ENCODE measurements around the gene CLCNKA. TPM values are rescaled to one million over a fixed set of nuclear protein-coding genes. Genes with fewer than 3 reads are reported as not detected.
"Not testable (repeated sequence)": the region's sequence is repeated elsewhere in the genome, so short reads cannot be mapped to it uniquely, and the experiment has no call there.

Gene CLCNKA
- total and polyA plus RNA-seq, 3 donors from 2014 or later, result 6.5 to 9.9 (median 6.9) TPM

DNA sequence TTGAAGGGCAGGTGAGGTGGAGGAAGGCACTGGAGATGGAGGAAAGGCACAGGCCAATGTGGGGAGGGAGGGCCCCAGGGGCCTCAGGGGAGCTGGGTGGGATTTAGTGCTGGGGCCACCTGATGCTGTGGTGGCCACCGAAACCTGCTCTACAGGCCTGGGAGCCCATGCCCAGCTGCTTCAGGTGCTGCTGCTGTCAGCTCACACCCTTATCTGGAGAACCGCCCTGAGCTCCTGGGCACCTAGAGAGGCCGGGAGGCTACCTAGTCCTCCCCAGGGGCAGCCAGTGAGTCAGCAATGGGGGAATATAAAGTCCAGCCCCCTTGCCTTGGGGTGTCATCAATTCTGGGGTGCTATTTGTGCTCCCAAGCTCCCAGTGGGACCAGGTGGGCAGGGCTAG is 39.4 kb downstream of the CLCNKA start:
- no peaks in the 10 kb centered on the region for H3K9me3 ChIP-seq
- H3K4me3 ChIP-seq, result no peak overlapping the region
- H3K27ac ChIP-seq, result no peak overlapping the region
- intact Hi-C loops (cut with DNase I; ENCODE audit: low total_unique reads), result no loop called here
- H3K36me3 ChIP-seq (ENCODE audit: low read depth, missing control alignments), result no peaks in the 10 kb centered on the region
- no peak for DNase-seq
- TF ChIP-seq POLR2A (IDR thresholded peaks at IDR 0.05), result no peak
- no peak for TF ChIP-seq CTCF (IDR thresholded peaks at IDR 0.05)
- H3K27me3 ChIP-seq, result no peaks in the 10 kb centered on the region
- WGBS, 2 donors, result 92 to 95% methylated on average over 2 to 3 of the region's 3 CpGs
- peaks cover 6% of the 10 kb centered on the region for H3K4me1 ChIP-seq

GRCh38 chr1:16061989-16062686 is 40.3 kb downstream of the CLCNKA start:
- intact Hi-C loops (cut with DNase I; ENCODE audit: low total_unique reads); H3K36me3 ChIP-seq (ENCODE audit: low read depth, missing control alignments); H3K4me3 ChIP-seq; H3K27me3 ChIP-seq; H3K4me1 ChIP-seq; DNase-seq; H3K9me3 ChIP-seq; H3K27ac ChIP-seq: not testable (repeated sequence)
- WGBS, 2 donors, result 88 to 94% methylated on average over 6 to 18 of the region's 18 CpGs

DNA sequence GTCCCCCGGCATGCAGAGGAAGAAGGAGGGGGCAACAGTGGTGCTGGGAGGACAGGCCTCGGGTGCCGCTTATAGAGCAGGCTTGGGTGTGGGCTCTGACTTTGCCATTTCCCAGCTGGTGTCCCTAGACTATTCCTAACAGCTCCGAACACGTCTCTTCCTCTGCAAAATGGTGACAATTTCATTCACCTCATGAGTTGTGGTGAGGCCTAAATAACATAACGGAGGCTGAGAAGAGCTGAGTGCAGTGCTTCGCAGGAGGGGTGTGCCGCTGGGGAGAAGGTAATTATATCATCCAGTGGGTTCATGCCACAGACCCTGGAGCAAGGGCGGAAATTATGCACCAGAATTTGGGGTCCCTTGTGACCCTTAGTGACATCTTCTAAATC is 40.8 kb downstream of the CLCNKA start:
- H3K4me1 ChIP-seq; H3K4me3 ChIP-seq; H3K9me3 ChIP-seq; DNase-seq; intact Hi-C loops (cut with DNase I; ENCODE audit: low total_unique reads); H3K36me3 ChIP-seq (ENCODE audit: low read depth, missing control alignments); H3K27me3 ChIP-seq; H3K27ac ChIP-seq: not testable (repeated sequence)
- WGBS, 2 donors, result 90 to 97% methylated on average over 9 of the region's 9 CpGs

GRCh38 chr1:16063226-16063829 is 41.5 kb downstream of the CLCNKA start:
- Histone ChIP-seq H3K36me3 (ENCODE audit: low read depth, missing control alignments) (no peaks in the 10 kb centered on the region), H3K9me3 (no peaks in the 10 kb centered on the region), H3K4me1 (peaks cover 4% of the 10 kb centered on the region), H3K27me3 (no peaks in the 10 kb centered on the region), H3K27ac (no peak overlapping the region), H3K4me3 (no peak overlapping the region)
- 93% methylated on average over 15 of the region's 15 CpGs for WGBS, 2 donors
- TF ChIP-seq CTCF (IDR thresholded peaks at IDR 0.05) (no peak), POLR2A (IDR thresholded peaks at IDR 0.05) (no peak)
- intact Hi-C loops (cut with DNase I; ENCODE audit: low total_unique reads), result no loop called here
- DNase-seq, result no peak

- 74 to 79% methylated on average over 9 of the region's 9 CpGs for WGBS, 2 donors
- Histone ChIP-seq H3K27me3 (no peaks in the 10 kb centered on the region), H3K36me3 (ENCODE audit: low read depth, missing control alignments) (no peaks in the 10 kb centered on the region), H3K4me3 (no peak overlapping the region), H3K9me3 (no peaks in the 10 kb centered on the region), H3K4me1 (peaks cover 9% of the 10 kb centered on the region), H3K27ac (no peak overlapping the region)
- TF ChIP-seq POLR2A (IDR thresholded peaks at IDR 0.05) (no peak), CTCF (IDR thresholded peaks at IDR 0.05) (no peak)
- intact Hi-C loops (cut with DNase I; ENCODE audit: low total_unique reads), result no loop called here
- DNase-seq, result no peak
These were observed 42.1 kb downstream of the CLCNKA start for GRCh38 chr1:16063921-16064320.

All from testis (tissue), 3 donors.